Measurements from ENCODE around the gene GLI2. TPM values are rescaled to one million over a fixed set of nuclear protein-coding genes. Genes with fewer than 3 reads are reported as not detected.

The GLI2 gene
- total and polyA plus RNA-seq, 2 of the 8 experiments (the other 6 are each of a cell fraction or from before 2014, with no cell fraction given) = 18.4 to 46.9 TPM

- Histone ChIP-seq H3K14ac (ENCODE audit: insufficient read length) (no peak overlapping the region), H2BK5ac (ENCODE audit: low read depth, low read length) (no peak overlapping the region), H4K8ac (ENCODE audit: extremely low read depth, insufficient read depth, low read length) (no peak overlapping the region), H3K79me1 (ENCODE audit: low read depth, low read length) (no peaks in the 10 kb centered on the region), H3K27me3 (replicated peaks in 1 of 4; ENCODE audit: control insufficient read depth in 3 of 4, extremely low read depth in 1 of 4, insufficient read depth in 3 of 4, low read length in 3 of 4) (peaks cover 0 to 9% (median 3%) of the 10 kb centered on the region in 4 experiments; a peak in 3 of 7 replicates), H3K9ac (replicated peaks in 1 of 4; ENCODE audit: extremely low read depth in 1 of 4, low read depth in 3 of 4, low read length in 3 of 4) (no peak overlapping the region), H2AK5ac (ENCODE audit: low read depth, low read length) (no peak overlapping the region), H3K56ac (replicated peaks; ENCODE audit: insufficient read length, low read depth, low read length) (no peak overlapping the region), H3K4me1 (replicated peaks in 1 of 4; ENCODE audit: control insufficient read depth in 3 of 4, insufficient read depth in 4 of 4, low read length in 3 of 4) (peaks cover 0 to 16% (median 7%) of the 10 kb centered on the region in 4 experiments), H4K91ac (replicated peaks; ENCODE audit: insufficient read length, low read length) (no peak overlapping the region), H3K18ac (ENCODE audit: extremely low read depth, low read length) (no peak overlapping the region; the same call in 1 of the 2 replicates), H3K4ac (replicated peaks; ENCODE audit: insufficient read length, low read depth, low read length) (no peak overlapping the region), H2BK20ac (ENCODE audit: low read length) (0 out of 2 replicates have a peak overlapping the region, but pooled peaks have one; percentile 6), H3K79me2 (ENCODE audit: control insufficient read depth in 1 of 2, insufficient read depth in 2 of 2, low read length in 2 of 2) (no peaks in the 10 kb centered on the region), H3K23ac (ENCODE audit: insufficient read length) (no peak overlapping the region), H3K27ac (ENCODE audit: low read depth, low read length) (no peak overlapping the region), H2BK120ac (replicated peaks; ENCODE audit: low read depth, low read length) (no peak overlapping the region), H3K4me2 (ENCODE audit: insufficient read depth in 1 of 2, low read depth in 2 of 2, low read length in 2 of 2) (no peak overlapping the region), H2BK15ac (ENCODE audit: low read length) (no peak overlapping the region), H4K5ac (ENCODE audit: insufficient read length, low read depth, low read length) (no peak overlapping the region), H3K9me3 (ENCODE audit: insufficient read depth in 2 of 2, low read depth in 1 of 2, low read length in 1 of 2) (no peaks in the 10 kb centered on the region), H3K23me2 (ENCODE audit: low read depth, low read length) (no peaks in the 10 kb centered on the region), H2BK12ac (ENCODE audit: low read depth, low read length) (no peak overlapping the region), H3K36me3 (ENCODE audit: control insufficient read depth in 2 of 4, insufficient read depth in 4 of 4, low read length in 3 of 4) (no peaks in the 10 kb centered on the region), H3K4me3 (ENCODE audit: extremely low read depth in 1 of 4, insufficient read depth in 2 of 4, low read depth in 3 of 4, low read length in 4 of 4) (no peak overlapping the region), H2AFZ (ENCODE audit: low read length) (no peak overlapping the region), H4K20me1 (replicated peaks in 1 of 2; ENCODE audit: control insufficient read depth in 1 of 2, insufficient read depth in 2 of 2, low read length in 2 of 2) (no peaks in the 10 kb centered on the region)
- DNase-seq (ENCODE audit: low read depth in 1 of 2, low spot score in 2 of 2) = no peak
- CTCF ChIA-PET (ENCODE audit: partially characterized antibody) = interaction anchor here (0.7 to 2.4 kb wide), 6 partner anchors 9 to 369 kb away, joined by 3 to 15 read pairs (median 4); no protein-coding TSS in a partner anchor
- WGBS, 2 experiments (ENCODE audit: extremely low coverage in 1 of 2, insufficient coverage in 1 of 2, insufficient read length in 1 of 2, insufficient replicate concordance in 2 of 2, low coverage in 1 of 2, low lambda C conversion rate in 2 of 2, missing lambda C conversion rate in 1 of 2) = 93% methylated on average over 7 of the region's 7 CpGs; no CpG with 5 or more reads in 1 of the 2 experiments
- no peak for FAIRE-seq
- POLR2A ChIA-PET (ENCODE audit: partially characterized antibody) = interaction anchor here (5.5 kb wide), 1 partner anchor 373 kb away, joined by 26 read pairs; no protein-coding TSS in a partner anchor
- no peak for TF ChIP-seq KDM5A (IDR thresholded peaks at IDR 0.05; ENCODE audit: low read length)
- no peak for TF ChIP-seq NRF1 (IDR thresholded peaks at IDR 0.05; ENCODE audit: low read depth, low read length)
- no peak for TF ChIP-seq RFX5 (IDR thresholded peaks at IDR 0.05; ENCODE audit: borderline replicate concordance, low read depth, low read length)
- no peak for TF ChIP-seq TBP (IDR thresholded peaks at IDR 0.05; ENCODE audit: low read depth, low read length)
- no peak for TF ChIP-seq BRCA1 (IDR thresholded peaks at IDR 0.05; ENCODE audit: low read depth, low read length)
- TF ChIP-seq NANOG (IDR thresholded peaks at IDR 0.05; ENCODE audit: insufficient read depth, low read depth, low read length, poor library complexity, severe bottlenecking) = no peak
Measured at GRCh38 chr2:120702061-120702460, 33.6 kb upstream of the GLI2 start.

Measured in H1 (cell line).